Esophagus squamous epithelium (tissue), 5 donors: ENCODE data around the gene MAGEA9B. TPM values are rescaled to one million over a fixed set of nuclear protein-coding genes. Genes with fewer than 3 reads are reported as not detected.
"Not testable (repeated sequence)": the region's sequence is repeated elsewhere in the genome, so short reads cannot be mapped to it uniquely, and the experiment has no call there.

ENCODE experiments used
- DNase-seq: peaks from one replicate; lab custom pipeline; 2025; lab: John Stamatoyannopoulos, UW
- H3K27ac ChIP-seq, 4 donors: fragments of 200-600 bp; sonication (generic); one replicate each; pipeline ENCODE4 v1.5.1; 2016 to 2019; ENCODE audit warnings: mild to moderate bottlenecking in 1 of 4
- H3K27me3 ChIP-seq, 4 donors: fragments of 200-600 bp; sonication (generic); 1 replicate in 3 of 4; 2 replicates in 1 of 4; pipeline versions ENCODE4 v1.5.1 to v1.6.0; 2017 to 2021; ENCODE audit warnings: antibody characterized with exemption in 1 of 4
- H3K36me3 ChIP-seq, 3 donors: fragments of 200-600 bp; sonication (generic); one replicate each; pipeline ENCODE4 v1.5.1; 2016 to 2019
- H3K4me1 ChIP-seq, 3 donors: fragments of 200-600 bp; sonication (generic); one replicate each; pipeline ENCODE4 v1.5.1; 2017 to 2019
- H3K4me3 ChIP-seq, 4 donors: fragments of 200-600 bp; sonication (generic); 1 replicate in 3 of 4; 2 replicates in 1 of 4; pipeline ENCODE4 v1.5.1; 2016 to 2019; ENCODE audit warnings: mild to moderate bottlenecking in 2 of 4, moderate library complexity in 1 of 4
- H3K9me3 ChIP-seq, 3 donors: fragments of 200-600 bp; sonication (generic); one replicate each; pipeline ENCODE4 v1.5.1; 2016 to 2019
- POLR2A ChIP-seq, 4 donors: fragments of 450-650 bp; IDR thresholded peaks; one replicate each; pipeline ENCODE4 v1.6.1; 2017; ENCODE audit warnings: antibody characterized with exemption in 4 of 4, mild to moderate bottlenecking in 4 of 4, moderate library complexity in 3 of 4
- WGBS, 2 donors: methylation state at CpG; one replicate each; pipeline ENCODE4 v1.1.5; 2018; 5-methylcytosine and 5-hydroxymethylcytosine counted together
- intact Hi-C: fragments of 100-400 bp; cut with DNase I; formaldehyde crosslinking; loops from one replicate; pipeline ENCODE4 v1.15.0; 2022
- total RNA-seq, 4 donors: library from RNA; depleted of rRNA; stranded (reverse); fragments of >200 nt; gene quantifications; one replicate each; pipeline ENCODE4 v1.1.0, GENCODE V29; 2016
- TF ChIP-seq, protein P1 (sequence below), 6 experiments: fragments of 450-650 bp in 4 of 6; fragments of 200-600 bp in 2 of 6; sonication (generic) in 2 of 6; IDR thresholded peaks; one replicate each; pipeline ENCODE4 v1.5.1; 2016 to 2019; ENCODE audit warnings: antibody characterized with exemption in 6 of 6, mild to moderate bottlenecking in 4 of 6, moderate library complexity in 4 of 6
- donor health status: DM: yes; HTN: yes; CAD: no.

MAGEA9B gene
- total RNA-seq, 4 donors from 2014 or later = not detected

- intact Hi-C loops = no loop called here
Measured at GRCh38 chrX:149610511-149610910, 23.3 kb upstream of the MAGEA9B start.

GRCh38 chrX:149607699-149608098, 20.4 kb upstream of the MAGEA9B start:
- no peaks in the 10 kb centered on the region for H3K27me3 ChIP-seq
- no peak overlapping the region for H3K27ac ChIP-seq
- H3K36me3 ChIP-seq = peaks cover 0 to 26% (median 5%) of the 10 kb centered on the region in 3 donors
- no peaks in the 10 kb centered on the region for H3K9me3 ChIP-seq
- no peak for DNase-seq
- intact Hi-C loops = no loop called here
- no peak overlapping the region for H3K4me3 ChIP-seq
- no peaks in the 10 kb centered on the region for H3K4me1 ChIP-seq
- TF ChIP-seq POLR2A (IDR thresholded peaks at IDR 0.05) = no peak
- TF ChIP-seq, protein P1, sequence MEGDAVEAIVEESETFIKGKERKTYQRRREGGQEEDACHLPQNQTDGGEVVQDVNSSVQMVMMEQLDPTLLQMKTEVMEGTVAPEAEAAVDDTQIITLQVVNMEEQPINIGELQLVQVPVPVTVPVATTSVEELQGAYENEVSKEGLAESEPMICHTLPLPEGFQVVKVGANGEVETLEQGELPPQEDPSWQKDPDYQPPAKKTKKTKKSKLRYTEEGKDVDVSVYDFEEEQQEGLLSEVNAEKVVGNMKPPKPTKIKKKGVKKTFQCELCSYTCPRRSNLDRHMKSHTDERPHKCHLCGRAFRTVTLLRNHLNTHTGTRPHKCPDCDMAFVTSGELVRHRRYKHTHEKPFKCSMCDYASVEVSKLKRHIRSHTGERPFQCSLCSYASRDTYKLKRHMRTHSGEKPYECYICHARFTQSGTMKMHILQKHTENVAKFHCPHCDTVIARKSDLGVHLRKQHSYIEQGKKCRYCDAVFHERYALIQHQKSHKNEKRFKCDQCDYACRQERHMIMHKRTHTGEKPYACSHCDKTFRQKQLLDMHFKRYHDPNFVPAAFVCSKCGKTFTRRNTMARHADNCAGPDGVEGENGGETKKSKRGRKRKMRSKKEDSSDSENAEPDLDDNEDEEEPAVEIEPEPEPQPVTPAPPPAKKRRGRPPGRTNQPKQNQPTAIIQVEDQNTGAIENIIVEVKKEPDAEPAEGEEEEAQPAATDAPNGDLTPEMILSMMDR (IDR thresholded peaks at IDR 0.05) = no peak

More at GRCh38 chrX:149610511-149610910, 23.3 kb upstream of the MAGEA9B start:
- no peaks in the 10 kb centered on the region for H3K9me3 ChIP-seq
- no peaks in the 10 kb centered on the region for H3K27me3 ChIP-seq
- peaks cover 0 to 4% (median 0%) of the 10 kb centered on the region in 3 donors for H3K4me1 ChIP-seq
- 80% methylated on average over 1 of the region's 5 CpGs for WGBS, 2 donors
- DNase-seq = no peak
- TF ChIP-seq, protein P1 (IDR thresholded peaks at IDR 0.05) = no peak
- no peak for TF ChIP-seq POLR2A (IDR thresholded peaks at IDR 0.05)
- peaks cover 0 to 26% (median 5%) of the 10 kb centered on the region in 3 donors for H3K36me3 ChIP-seq
- H3K4me3 ChIP-seq = no peak overlapping the region
- no peak overlapping the region for H3K27ac ChIP-seq

DNA sequence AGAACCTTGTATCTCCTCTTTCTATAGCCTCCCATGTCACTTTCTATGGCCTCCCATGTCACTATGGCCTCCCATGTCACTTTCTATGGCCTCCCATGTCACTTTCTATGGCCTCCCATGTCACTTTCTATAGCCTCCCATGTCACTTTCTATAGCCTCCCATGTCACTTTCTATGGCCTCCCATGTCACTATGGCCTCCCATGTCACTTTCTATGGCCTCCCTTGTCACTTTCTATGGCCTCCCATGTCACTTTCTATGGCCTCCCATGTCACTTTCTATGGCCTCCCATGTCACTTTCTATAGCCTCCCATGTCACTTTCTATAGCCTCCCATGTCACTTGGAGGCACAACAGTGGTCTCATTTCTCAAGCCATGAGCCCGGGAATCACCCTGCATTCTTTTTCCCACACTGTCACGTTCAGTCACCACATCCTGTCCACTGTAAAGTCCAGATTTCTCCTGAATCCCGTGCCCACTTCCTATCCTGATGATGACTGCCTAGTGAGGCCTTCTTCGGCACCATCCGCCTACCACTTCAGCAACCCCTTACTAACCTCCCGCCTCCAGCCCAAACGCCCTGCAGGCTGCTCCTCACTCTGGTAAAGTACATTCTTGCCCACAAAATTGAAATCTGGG, 18.1 kb upstream of the MAGEA9B start:
- WGBS, 2 donors = 83 to 90% methylated on average over 6 to 7 of the region's 7 CpGs
- H3K9me3 ChIP-seq, intact Hi-C loops, H3K4me3 ChIP-seq, H3K4me1 ChIP-seq, H3K27me3 ChIP-seq, H3K27ac ChIP-seq, DNase-seq: not testable (repeated sequence)
- peaks cover 0 to 26% (median 5%) of the 10 kb centered on the region in 3 donors for H3K36me3 ChIP-seq

GRCh38 chrX:149598603-149599002, 11.3 kb upstream of the MAGEA9B start:
- DNase-seq, H3K27me3 ChIP-seq, H3K9me3 ChIP-seq, H3K36me3 ChIP-seq, H3K4me3 ChIP-seq, H3K4me1 ChIP-seq, H3K27ac ChIP-seq, intact Hi-C loops: not testable (repeated sequence)
- no CpG with 5 or more reads among the region's 11 CpGs for WGBS, 2 donors

DNA sequence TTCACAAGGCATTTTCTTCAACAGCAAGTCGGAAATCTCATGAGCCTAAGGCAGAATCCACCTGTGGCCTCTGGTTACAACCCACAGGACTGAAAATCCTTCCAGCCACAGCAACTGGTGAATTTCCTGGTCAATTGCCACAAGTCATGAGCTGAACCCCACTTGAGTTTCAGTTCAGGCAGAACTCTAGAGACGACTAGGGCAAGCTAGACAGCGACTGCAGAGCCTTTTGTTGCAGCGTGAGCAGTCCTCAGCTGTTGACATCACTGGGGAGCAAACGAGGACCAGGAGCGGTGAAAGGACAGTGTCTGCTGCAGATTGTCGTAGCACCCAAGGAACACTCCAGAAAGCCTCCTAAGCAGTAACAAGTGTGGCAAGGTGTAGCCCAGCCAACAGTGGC, 8.7 kb upstream of the MAGEA9B start:
- H3K4me1 ChIP-seq, H3K9me3 ChIP-seq, H3K4me3 ChIP-seq, intact Hi-C loops, H3K36me3 ChIP-seq, H3K27me3 ChIP-seq, DNase-seq, H3K27ac ChIP-seq: not testable (repeated sequence)
- no CpG with 5 or more reads among the region's 7 CpGs for WGBS, 2 donors

DNA sequence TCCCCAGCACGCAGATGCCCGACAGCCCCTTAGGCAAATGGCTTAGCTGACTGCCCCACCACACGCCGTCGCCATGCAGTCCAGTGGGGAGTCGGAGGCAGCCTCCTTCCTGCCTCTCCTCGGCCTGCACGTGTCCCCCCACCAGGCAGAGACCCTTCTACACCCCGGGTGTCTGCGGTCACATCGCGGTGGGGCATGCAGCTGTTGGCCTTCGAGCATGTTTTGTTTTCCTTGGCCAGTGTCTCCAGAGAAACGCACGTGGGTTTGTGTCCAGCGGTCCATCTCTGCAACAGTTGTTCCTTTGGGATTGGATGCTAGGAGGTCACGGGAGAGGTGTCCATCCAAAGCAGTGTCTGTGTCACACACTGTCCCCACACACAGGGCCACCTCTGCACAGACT, 8.0 kb upstream of the MAGEA9B start, which contains the start of gene HSFX2:
HSFX2 (minus strand) TSS at position 101 of the 400 bp plus-strand sequence. CDS start 614 bp downstream, outside the sequence.
- H3K4me3 ChIP-seq, H3K27ac ChIP-seq, intact Hi-C loops, H3K27me3 ChIP-seq, DNase-seq, H3K36me3 ChIP-seq, H3K9me3 ChIP-seq, H3K4me1 ChIP-seq: not testable (repeated sequence)
- no CpG with 5 or more reads among the region's 17 CpGs for WGBS, 2 donors

- H3K4me1 ChIP-seq, H3K9me3 ChIP-seq, H3K36me3 ChIP-seq, intact Hi-C loops, H3K4me3 ChIP-seq, H3K27ac ChIP-seq, H3K27me3 ChIP-seq, DNase-seq: not testable (repeated sequence)
- no CpG with 5 or more reads among the region's 7 CpGs for WGBS, 2 donors
Measured at GRCh38 chrX:149590993-149591392, 3.7 kb upstream of the MAGEA9B start.

GRCh38 chrX:149585631-149586030, 1.6 kb downstream of the MAGEA9B start:
- H3K9me3 ChIP-seq, DNase-seq, H3K27ac ChIP-seq, intact Hi-C loops, H3K36me3 ChIP-seq, H3K4me3 ChIP-seq, H3K27me3 ChIP-seq, H3K4me1 ChIP-seq: not testable (repeated sequence)
- no CpG with 5 or more reads among the region's 17 CpGs for WGBS, 2 donors

- H3K27me3 ChIP-seq, H3K4me1 ChIP-seq, H3K9me3 ChIP-seq, intact Hi-C loops, H3K27ac ChIP-seq, DNase-seq, H3K4me3 ChIP-seq, H3K36me3 ChIP-seq: not testable (repeated sequence)
- WGBS, 2 donors = no CpG with 5 or more reads among the region's 1 CpG
Measured at GRCh38 chrX:149573456-149573855, 13.8 kb downstream of the MAGEA9B start.
